Activated gamma-delta T cell treated with Interleukin-2 at 50 U/mL for 16 hours (primary cell): ENCODE data around the gene WNT1.

Experiments
- DNase-seq: peaks from one replicate; pipeline ENCODE4 v3.0.0-alpha.2; 2020

The WNT1 gene

GRCh38 chr12:48961801-48962200 is 16.3 kb upstream of the WNT1 start:
- DNase-seq = no peak

- no peak for DNase-seq
Measured at GRCh38 chr12:48965298-48965838, 12.8 kb upstream of the WNT1 start.

GRCh38 chr12:48966177-48966895 is 11.8 kb upstream of the WNT1 start:
- no peak for DNase-seq

- DNase-seq = no peak
Measured at GRCh38 chr12:48967991-48968390, 10.1 kb upstream of the WNT1 start.

GRCh38 chr12:48968467-48968866 is 9.7 kb upstream of the WNT1 start:
- no peak for DNase-seq

GRCh38 chr12:48969160-48969771 is 8.9 kb upstream of the WNT1 start:
- DNase-seq = no peak

GRCh38 chr12:48969833-48970701 is 8.1 kb upstream of the WNT1 start:
- DNase-seq = no peak

- no peak for DNase-seq
Measured at GRCh38 chr12:48970702-48971334, 7.3 kb upstream of the WNT1 start.

GRCh38 chr12:48972213-48972951 is 5.7 kb upstream of the WNT1 start:
- DNase-seq = no peak

GRCh38 chr12:48972952-48973483 is 5.1 kb upstream of the WNT1 start:
- DNase-seq = no peak

GRCh38 chr12:48973531-48973930 is 4.6 kb upstream of the WNT1 start:
- no peak for DNase-seq

- DNase-seq = no peak
Measured at GRCh38 chr12:48973941-48974673, 4.0 kb upstream of the WNT1 start.

- peak; percentile 81 for DNase-seq
Measured at GRCh38 chr12:48977290-48978281, 536 bp upstream of the WNT1 start.

- DNase-seq = no peak
Measured at GRCh38 chr12:48978741-48979601, 849 bp downstream of the WNT1 start.

GRCh38 chr12:48979602-48980388 is 1.7 kb downstream of the WNT1 start:
- DNase-seq = peak; percentile 57

- no peak for DNase-seq
Measured at GRCh38 chr12:48980389-48980952, 2.3 kb downstream of the WNT1 start.

- DNase-seq = peak; percentile 36
Measured at GRCh38 chr12:48980953-48981756, 3.0 kb downstream of the WNT1 start.
